ENCODE results near the gene CLTC. TPM values are rescaled to one million over a fixed set of nuclear protein-coding genes. Genes with fewer than 3 reads are reported as not detected.

CLTC gene
- total and polyA plus RNA-seq, 10 of the 15 experiments (the other 5 are each of a cell fraction or from before 2014, with no cell fraction given) = 77.5 to 188 (median 129) TPM

DNA sequence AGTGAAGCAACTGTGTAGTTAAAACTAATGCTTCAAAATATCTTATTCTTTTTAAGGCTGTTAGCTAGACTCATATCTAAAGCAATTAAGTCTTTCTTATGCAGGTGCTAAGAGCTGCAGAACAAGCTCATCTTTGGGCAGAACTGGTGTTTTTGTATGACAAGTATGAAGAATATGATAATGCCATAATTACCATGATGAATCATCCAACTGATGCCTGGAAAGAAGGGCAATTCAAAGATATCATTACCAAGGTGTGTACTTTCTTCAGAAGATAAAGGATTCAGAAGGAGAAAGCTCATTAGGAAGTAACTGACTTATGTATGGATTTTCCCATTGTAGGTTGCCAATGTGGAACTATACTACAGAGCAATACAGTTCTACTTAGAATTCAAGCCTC, 63.6 kb downstream of the CLTC start:
- Histone ChIP-seq H3K4me1 (ENCODE audit: control insufficient read depth, insufficient read depth, low read length) (no peaks in the 10 kb centered on the region), H3K27me3 (replicated peaks in 1 of 2; ENCODE audit: control insufficient read depth in 2 of 2, insufficient read depth in 2 of 2, low read length in 1 of 2) (no peaks in the 10 kb centered on the region), H3K9ac (ENCODE audit: control insufficient read depth, insufficient read depth, low read length) (no peak overlapping the region), H3K36me3 (ENCODE audit: control insufficient read depth in 2 of 2, insufficient read depth in 2 of 2, low read length in 1 of 2) (peaks cover 13 to 59% of the 10 kb centered on the region in 2 experiments), H3K4me2 (ENCODE audit: control insufficient read depth, insufficient read depth) (no peak overlapping the region), H3K9me3 (replicated peaks; ENCODE audit: control insufficient read depth, insufficient read depth, low read length) (no peaks in the 10 kb centered on the region), H3K79me2 (ENCODE audit: control insufficient read depth, insufficient read depth, low read length) (no peaks in the 10 kb centered on the region), H2AFZ (ENCODE audit: control insufficient read depth, low read depth, low read length) (no peak overlapping the region), H4K20me1 (ENCODE audit: control insufficient read depth, insufficient read depth) (no peaks in the 10 kb centered on the region), H3K4me3 (no peak overlapping the region), H3K27ac (ENCODE audit: control insufficient read depth, insufficient read depth) (no peak overlapping the region)
- ATAC-seq = no peak
- BruUV-seq (replicated peaks) = no TSS peak
- TF ChIP-seq ETV6 (conservative IDR thresholded peaks at IDR 0.05 in 1 of 2, IDR thresholded peaks at IDR 0.05 in 1 of 2; ENCODE audit: borderline replicate concordance in 1 of 2, low read depth in 1 of 2) = no peak
- TF ChIP-seq WRNIP1 (IDR thresholded peaks at IDR 0.05; ENCODE audit: borderline replicate concordance, low read depth, low read length) = no peak
- TF ChIP-seq IKZF1 (conservative IDR thresholded peaks at IDR 0.05) = no peak
- no peak for TF ChIP-seq MTA3 (IDR thresholded peaks at IDR 0.05; ENCODE audit: borderline replicate concordance, low read length)
- SMC1A ChIA-PET (ENCODE audit: uncharacterized antibody, unreplicated experiment) = interaction anchor here (0.8 to 2.3 kb wide), 5 partner anchors 8 to 72 kb away, joined by 3 to 20 read pairs (median 3); no protein-coding TSS in a partner anchor
- DNase-seq (ENCODE audit: low read depth, low spot score) = no peak
- RAD21 ChIA-PET (ENCODE audit: unreplicated experiment) = interaction anchor here (0.8 to 1.6 kb wide), 3 partner anchors 9 to 24 kb away, joined by 3 to 5 read pairs (median 4); partner anchors contain the start of genes PTRH2 and VMP1
- FAIRE-seq = no peak
- CTCF ChIA-PET = interaction anchor here (1.1 to 1.5 kb wide), 2 partner anchors 17 to 373 kb away, joined by 3 to 6 read pairs; no protein-coding TSS in a partner anchor
- POLR2A ChIA-PET = interaction anchor here (0.6 kb wide), 2 partner anchors 24 to 641 kb away, joined by 3 read pairs; partner anchors contain the start of genes PTRH2 and VMP1
- in situ Hi-C loops (cut with MboI) (no loop called here), intact Hi-C loops (cut with micrococcal nuclease; ENCODE audit: unreplicated experiment) (no loop called here)

DNA sequence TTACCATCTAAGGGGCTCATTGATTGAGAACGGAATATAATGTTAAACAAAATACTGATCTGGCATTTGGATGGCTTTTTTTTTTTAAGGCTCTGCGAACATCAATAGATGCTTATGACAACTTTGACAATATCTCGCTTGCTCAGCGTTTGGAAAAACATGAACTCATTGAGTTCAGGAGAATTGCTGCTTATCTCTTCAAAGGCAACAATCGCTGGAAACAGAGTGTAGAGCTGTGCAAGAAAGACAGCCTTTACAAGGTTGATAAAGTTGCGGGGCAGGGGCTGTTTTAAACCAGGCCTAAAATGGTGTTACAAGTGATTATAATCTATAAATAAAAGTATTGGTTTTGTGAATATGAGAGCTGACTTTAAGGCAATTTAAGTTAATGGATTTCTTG, 65.3 kb downstream of the CLTC start:
- H3K27me3 ChIP-seq (replicated peaks in 1 of 2; ENCODE audit: control insufficient read depth in 2 of 2, insufficient read depth in 2 of 2, low read length in 1 of 2) = no peaks in the 10 kb centered on the region
- ChIA-PET RAD21 (ENCODE audit: unreplicated experiment) (no interaction called here), SMC1A (ENCODE audit: uncharacterized antibody, unreplicated experiment) (interaction anchor here (1.2 to 4.6 kb wide), 4 partner anchors 11 to 60 kb away, joined by 4 to 36 read pairs (median 6); no protein-coding TSS in a partner anchor), POLR2A (interaction anchor here (2.0 kb wide), 1 partner anchor 18 kb away, joined by 7 read pairs; no protein-coding TSS in a partner anchor), CTCF (interaction anchor here (0.9 to 1.2 kb wide), 3 partner anchors 42 to 163 kb away, joined by 3 read pairs; no protein-coding TSS in a partner anchor)
- 96% methylated on average over 6 of the region's 6 CpGs for WGBS (ENCODE audit: insufficient coverage, insufficient replicate concordance, low lambda C conversion rate, missing lambda C conversion rate)
- H3K36me3 ChIP-seq (ENCODE audit: control insufficient read depth in 2 of 2, insufficient read depth in 2 of 2, low read length in 1 of 2) = peaks cover 11 to 52% of the 10 kb centered on the region in 2 experiments
- DNase-seq (ENCODE audit: low read depth, low spot score) (no peak), FAIRE-seq (no peak), ATAC-seq (no peak)
- in situ Hi-C loops (cut with MboI) (no loop called here), intact Hi-C loops (cut with micrococcal nuclease; ENCODE audit: unreplicated experiment) (no loop called here)
- H2AFZ ChIP-seq (ENCODE audit: control insufficient read depth, low read depth, low read length) = no peak overlapping the region
- H3K4me1 ChIP-seq (ENCODE audit: control insufficient read depth, insufficient read depth, low read length) = no peaks in the 10 kb centered on the region
- no peak overlapping the region for H3K4me2 ChIP-seq (ENCODE audit: control insufficient read depth, insufficient read depth)
- BruUV-seq (replicated peaks) = no TSS peak
- no peaks in the 10 kb centered on the region for H4K20me1 ChIP-seq (ENCODE audit: control insufficient read depth, insufficient read depth)
- H3K79me2 ChIP-seq (ENCODE audit: control insufficient read depth, insufficient read depth, low read length) = no peaks in the 10 kb centered on the region
- no peak overlapping the region for H3K9ac ChIP-seq (ENCODE audit: control insufficient read depth, insufficient read depth, low read length)
- H3K9me3 ChIP-seq (replicated peaks; ENCODE audit: control insufficient read depth, insufficient read depth, low read length) = no peaks in the 10 kb centered on the region
- no peak overlapping the region for H3K27ac ChIP-seq (ENCODE audit: control insufficient read depth, insufficient read depth)
- no peak overlapping the region for H3K4me3 ChIP-seq
- TF ChIP-seq CBX5 (IDR thresholded peaks at IDR 0.05; ENCODE audit: low read depth) (no peak), EP300 (IDR thresholded peaks at IDR 0.05; ENCODE audit: borderline replicate concordance in 1 of 2, control insufficient read depth in 1 of 2, low read depth in 2 of 2, low read length in 2 of 2) (no peak), ZNF274 (IDR thresholded peaks at IDR 0.05; ENCODE audit: insufficient read depth, insufficient read length) (no peak), ZBTB11 (CRISPR knock-in tag; IDR thresholded peaks at IDR 0.05) (no peak), PAX5 (IDR thresholded peaks at IDR 0.05; ENCODE audit: borderline replicate concordance, low read depth, low read length) (no peak), SIX5 (IDR thresholded peaks at IDR 0.05; ENCODE audit: low read depth, low read length, severe bottlenecking) (no peak)
- TF ChIP-seq, protein P1, sequence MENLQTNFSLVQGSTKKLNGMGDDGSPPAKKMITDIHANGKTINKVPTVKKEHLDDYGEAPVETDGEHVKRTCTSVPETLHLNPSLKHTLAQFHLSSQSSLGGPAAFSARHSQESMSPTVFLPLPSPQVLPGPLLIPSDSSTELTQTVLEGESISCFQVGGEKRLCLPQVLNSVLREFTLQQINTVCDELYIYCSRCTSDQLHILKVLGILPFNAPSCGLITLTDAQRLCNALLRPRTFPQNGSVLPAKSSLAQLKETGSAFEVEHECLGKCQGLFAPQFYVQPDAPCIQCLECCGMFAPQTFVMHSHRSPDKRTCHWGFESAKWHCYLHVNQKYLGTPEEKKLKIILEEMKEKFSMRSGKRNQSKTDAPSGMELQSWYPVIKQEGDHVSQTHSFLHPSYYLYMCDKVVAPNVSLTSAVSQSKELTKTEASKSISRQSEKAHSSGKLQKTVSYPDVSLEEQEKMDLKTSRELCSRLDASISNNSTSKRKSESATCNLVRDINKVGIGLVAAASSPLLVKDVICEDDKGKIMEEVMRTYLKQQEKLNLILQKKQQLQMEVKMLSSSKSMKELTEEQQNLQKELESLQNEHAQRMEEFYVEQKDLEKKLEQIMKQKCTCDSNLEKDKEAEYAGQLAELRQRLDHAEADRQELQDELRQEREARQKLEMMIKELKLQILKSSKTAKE (IDR thresholded peaks at IDR 0.05; ENCODE audit: low read depth, poor library complexity, severe bottlenecking) = no peak
